Peyer's patch (tissue), 4 donors: ENCODE measurements around the gene PNPLA8.

ENCODE experiments used
- POLR2A ChIP-seq, 2 donors: fragments of 450-650 bp; IDR thresholded peaks; one replicate each; pipeline ENCODE4 v1.5.1; 2017; ENCODE audit warnings: antibody characterized with exemption in 2 of 2, mild to moderate bottlenecking in 2 of 2, moderate library complexity in 2 of 2
- TF ChIP-seq, protein P1 (sequence below), 6 experiments: fragments of 450-650 bp in 4 of 6; fragments of 200-600 bp in 2 of 6; sonication (generic) in 1 of 6; IDR thresholded peaks; one replicate each; pipeline ENCODE4 v1.5.1; 2017 to 2019; ENCODE audit warnings: antibody characterized with exemption in 6 of 6, mild to moderate bottlenecking in 3 of 6, moderate library complexity in 1 of 6

- TF ChIP-seq, protein P1, sequence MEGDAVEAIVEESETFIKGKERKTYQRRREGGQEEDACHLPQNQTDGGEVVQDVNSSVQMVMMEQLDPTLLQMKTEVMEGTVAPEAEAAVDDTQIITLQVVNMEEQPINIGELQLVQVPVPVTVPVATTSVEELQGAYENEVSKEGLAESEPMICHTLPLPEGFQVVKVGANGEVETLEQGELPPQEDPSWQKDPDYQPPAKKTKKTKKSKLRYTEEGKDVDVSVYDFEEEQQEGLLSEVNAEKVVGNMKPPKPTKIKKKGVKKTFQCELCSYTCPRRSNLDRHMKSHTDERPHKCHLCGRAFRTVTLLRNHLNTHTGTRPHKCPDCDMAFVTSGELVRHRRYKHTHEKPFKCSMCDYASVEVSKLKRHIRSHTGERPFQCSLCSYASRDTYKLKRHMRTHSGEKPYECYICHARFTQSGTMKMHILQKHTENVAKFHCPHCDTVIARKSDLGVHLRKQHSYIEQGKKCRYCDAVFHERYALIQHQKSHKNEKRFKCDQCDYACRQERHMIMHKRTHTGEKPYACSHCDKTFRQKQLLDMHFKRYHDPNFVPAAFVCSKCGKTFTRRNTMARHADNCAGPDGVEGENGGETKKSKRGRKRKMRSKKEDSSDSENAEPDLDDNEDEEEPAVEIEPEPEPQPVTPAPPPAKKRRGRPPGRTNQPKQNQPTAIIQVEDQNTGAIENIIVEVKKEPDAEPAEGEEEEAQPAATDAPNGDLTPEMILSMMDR (IDR thresholded peaks at IDR 0.05) = no peak
- TF ChIP-seq POLR2A (IDR thresholded peaks at IDR 0.05) = no peak
These were observed 33.2 kb downstream of the PNPLA8 start for GRCh38 chr7:108492742-108493141.
